ENCODE measurements around the gene DISP3.

GRCh38 chr1:11513681-11514080 is 34.7 kb downstream of the DISP3 start:
- TF ChIP-seq YY1 (IDR thresholded peaks at IDR 0.05; ENCODE audit: insufficient read depth, insufficient read length) (no peak), SUZ12 (IDR thresholded peaks at IDR 0.05; ENCODE audit: extremely low read depth, insufficient read depth, insufficient read length) (no peak), ZNF274 (IDR thresholded peaks at IDR 0.05; ENCODE audit: low read depth, low read length) (no peak)

Data from NT2/D1 (cell line).